ENCODE measurements around the gene PAQR6. TPM values are rescaled to one million over a fixed set of nuclear protein-coding genes. Genes with fewer than 3 reads are reported as not detected.

The PAQR6 gene, protein sequence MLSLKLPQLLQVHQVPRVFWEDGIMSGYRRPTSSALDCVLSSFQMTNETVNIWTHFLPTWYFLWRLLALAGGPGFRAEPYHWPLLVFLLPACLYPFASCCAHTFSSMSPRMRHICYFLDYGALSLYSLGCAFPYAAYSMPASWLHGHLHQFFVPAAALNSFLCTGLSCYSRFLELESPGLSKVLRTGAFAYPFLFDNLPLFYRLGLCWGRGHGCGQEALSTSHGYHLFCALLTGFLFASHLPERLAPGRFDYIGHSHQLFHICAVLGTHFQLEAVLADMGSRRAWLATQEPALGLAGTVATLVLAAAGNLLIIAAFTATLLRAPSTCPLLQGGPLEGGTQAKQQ
- total RNA-seq (2014; rRNA removed; shearing (Covaris generic)) = 6.1 and 11.5 TPM in 2 replicates

DNA sequence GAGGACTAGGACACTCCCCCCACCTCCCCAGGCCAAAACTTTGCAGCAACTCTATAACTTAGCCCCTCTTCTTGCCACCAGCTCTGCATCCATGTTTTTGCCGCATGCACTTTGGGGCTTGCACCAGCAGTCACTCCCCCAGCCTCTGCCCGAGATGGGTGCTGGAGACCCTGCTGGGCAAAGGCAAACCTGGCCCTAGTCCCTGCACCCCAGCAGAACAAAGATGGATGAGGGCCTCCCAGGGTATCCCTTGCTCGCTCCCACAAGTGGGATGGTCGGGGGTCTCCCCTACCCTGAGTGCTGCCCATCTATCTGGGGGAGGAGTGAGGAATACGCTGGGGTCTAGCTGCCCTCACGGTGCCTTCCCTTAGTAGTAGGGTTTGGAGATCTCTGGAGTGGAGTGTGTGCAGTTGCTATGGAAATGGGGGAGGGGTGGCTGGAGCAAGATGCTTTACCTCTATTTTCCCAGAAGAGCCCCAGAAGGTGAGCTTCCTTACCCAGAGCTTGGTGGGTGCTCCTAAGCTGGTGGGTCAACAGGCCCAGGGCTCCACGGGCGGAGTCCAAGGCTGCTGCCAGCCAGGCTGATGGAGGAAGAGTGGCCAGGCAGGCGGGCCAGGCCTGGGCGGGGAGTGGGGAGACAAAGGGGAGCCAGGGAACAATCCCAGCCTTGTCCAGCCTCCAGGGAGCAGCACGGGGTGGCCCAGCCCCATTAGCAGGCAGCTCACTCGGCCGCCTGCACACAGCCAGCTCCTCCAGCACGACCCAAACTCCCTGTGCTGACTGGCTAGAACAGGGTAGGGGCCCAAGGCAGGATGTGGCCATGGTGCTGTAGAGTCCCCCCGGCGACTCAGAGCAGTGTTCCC, at the start of gene PAQR6:
PAQR6 (minus strand) TSS at position 597 of the 863 bp plus-strand sequence. CDS start 1,325 bp downstream, outside the sequence.
- Histone ChIP-seq H3K4me3 (ENCODE audit: insufficient read depth, low read depth, low read length) (no peak within 1 kb of the TSS), H3K27me3 (ENCODE audit: control insufficient read depth, insufficient read depth, low read length) (no peaks in the 10 kb centered on the region), H3K36me3 (replicated peaks; ENCODE audit: control insufficient read depth, insufficient read depth, low read length) (peaks cover 23% of the 10 kb centered on the region)
- peak; percentile 82 for DNase-seq

DNA sequence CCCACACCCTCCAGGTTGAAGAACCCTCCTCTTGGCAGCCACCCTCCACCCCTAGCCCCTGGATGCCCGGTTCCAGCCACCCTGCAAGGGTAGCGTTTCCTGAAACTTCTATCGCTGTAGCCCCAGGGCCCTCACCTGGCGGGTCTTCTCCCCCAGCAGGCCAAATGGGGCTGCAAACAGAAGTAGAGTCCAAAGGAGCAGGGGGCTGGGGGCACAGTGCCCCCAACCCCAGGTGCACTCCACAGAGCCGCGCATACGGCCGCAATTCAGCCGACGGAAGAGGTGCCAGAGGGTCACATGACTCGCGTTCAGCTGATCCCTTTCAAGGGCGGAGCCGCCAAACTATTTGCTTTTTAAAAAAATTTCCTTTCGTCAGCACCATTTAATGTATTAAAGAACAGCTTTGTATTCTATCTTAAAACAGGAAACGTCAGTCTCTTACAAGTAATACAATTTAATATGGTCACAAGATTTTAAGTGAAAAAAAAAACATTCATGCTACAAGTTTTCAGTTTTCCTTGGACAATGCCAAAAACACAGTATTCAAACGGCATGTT, 47.6 kb upstream of the PAQR6 start, which contains the start of gene GLMP:
GLMP (minus strand) TSS at position 289 of the 557 bp plus-strand sequence; CDS start at position 255, 34 bp downstream.
- DNase-seq = peak; percentile 84
- H3K4me3 ChIP-seq (ENCODE audit: insufficient read depth, low read depth, low read length) = peak within 1 kb of the TSS; percentile 60
- no peaks in the 10 kb centered on the region for H3K36me3 ChIP-seq (replicated peaks; ENCODE audit: control insufficient read depth, insufficient read depth, low read length)
- H3K27me3 ChIP-seq (ENCODE audit: control insufficient read depth, insufficient read depth, low read length) = no peaks in the 10 kb centered on the region

DNA sequence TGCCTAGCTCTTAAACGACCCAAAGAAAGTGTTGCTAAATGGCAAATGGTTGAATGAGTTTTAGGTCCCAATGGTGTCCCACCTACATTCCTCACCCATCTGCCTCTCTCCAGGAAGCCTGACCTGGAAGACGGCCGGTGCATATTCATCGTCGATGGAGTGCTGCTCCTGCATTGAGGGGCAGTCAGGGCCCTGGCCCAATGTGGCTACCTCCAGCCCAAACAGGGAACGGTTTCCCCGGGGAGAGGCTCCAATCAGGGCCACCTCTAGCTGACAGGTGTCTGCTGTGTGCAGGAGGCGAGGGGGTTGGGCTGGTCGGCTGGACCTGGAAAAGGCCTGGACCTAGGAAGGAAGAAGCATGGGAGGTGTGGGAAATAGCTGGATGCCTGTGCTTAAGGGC, 46.0 kb upstream of the PAQR6 start:
- DNase-seq = no peak
- Histone ChIP-seq H3K27me3 (ENCODE audit: control insufficient read depth, insufficient read depth, low read length) (no peaks in the 10 kb centered on the region), H3K36me3 (replicated peaks; ENCODE audit: control insufficient read depth, insufficient read depth, low read length) (no peaks in the 10 kb centered on the region), H3K4me3 (ENCODE audit: insufficient read depth, low read depth, low read length) (no peak overlapping the region)

DNA sequence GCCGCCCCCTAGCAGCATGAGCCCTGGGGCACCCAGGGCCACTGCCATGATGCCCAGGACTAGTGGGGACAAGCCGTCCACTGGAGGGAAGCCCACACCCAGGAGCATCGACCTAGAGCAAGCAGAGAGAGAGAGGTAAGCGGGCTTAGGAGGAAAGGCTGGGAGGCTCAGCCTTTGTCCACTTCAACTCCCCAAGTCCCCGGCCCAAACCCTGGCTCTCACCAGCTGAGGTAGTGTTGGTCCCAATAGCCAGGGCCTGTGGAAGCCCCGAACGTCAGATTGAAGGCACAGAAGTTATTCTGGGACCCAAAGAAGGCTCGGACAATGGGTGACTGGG, 45.2 kb upstream of the PAQR6 start:
- Histone ChIP-seq H3K36me3 (replicated peaks; ENCODE audit: control insufficient read depth, insufficient read depth, low read length) (no peaks in the 10 kb centered on the region), H3K4me3 (ENCODE audit: insufficient read depth, low read depth, low read length) (no peak overlapping the region), H3K27me3 (ENCODE audit: control insufficient read depth, insufficient read depth, low read length) (no peaks in the 10 kb centered on the region)
- DNase-seq = no peak

DNA sequence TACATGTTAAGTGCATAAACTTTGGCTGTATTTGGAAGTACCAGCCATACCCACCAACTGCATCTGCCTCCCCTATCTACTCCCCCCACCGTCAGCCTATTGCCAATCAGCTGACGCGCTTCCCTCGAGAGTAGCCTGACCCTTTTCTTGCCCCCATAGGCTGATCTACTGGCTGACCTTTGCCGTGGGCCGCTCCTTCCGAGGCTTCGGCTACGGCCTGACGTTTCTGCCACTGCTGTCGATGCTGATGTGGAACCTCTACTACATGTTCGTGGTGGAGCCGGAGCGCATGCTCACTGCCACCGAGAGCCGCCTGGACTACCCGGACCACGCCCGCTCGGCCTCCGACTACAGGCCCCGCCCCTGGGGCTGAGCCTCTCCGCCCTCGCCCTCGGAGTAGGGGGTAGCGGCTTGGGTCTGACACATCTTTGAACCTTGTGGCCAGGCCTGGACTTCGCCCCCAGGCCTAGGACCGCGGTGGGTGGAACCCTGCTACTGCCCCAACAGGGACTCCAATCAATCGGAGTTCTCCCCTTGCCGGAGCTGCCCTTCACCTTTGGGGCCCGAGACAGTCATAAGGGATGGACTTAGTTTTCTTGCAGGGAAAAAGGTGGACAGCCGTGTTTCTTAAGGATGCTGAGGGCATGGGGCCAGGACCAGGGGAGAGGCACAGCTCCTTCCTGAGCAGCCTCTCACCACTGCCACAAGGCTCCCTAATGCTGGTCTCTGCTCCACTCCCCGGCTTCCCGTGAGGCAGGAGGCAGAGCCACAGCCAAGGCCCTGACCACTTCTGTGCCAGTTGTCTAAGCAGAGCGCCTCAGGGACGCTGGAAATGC, 43.6 kb upstream of the PAQR6 start:
- Histone ChIP-seq H3K36me3 (replicated peaks; ENCODE audit: control insufficient read depth, insufficient read depth, low read length) (no peaks in the 10 kb centered on the region), H3K27me3 (ENCODE audit: control insufficient read depth, insufficient read depth, low read length) (no peaks in the 10 kb centered on the region), H3K4me3 (ENCODE audit: insufficient read depth, low read depth, low read length) (peak overlapping the region; percentile 60)
- DNase-seq = peak; percentile 99

DNA sequence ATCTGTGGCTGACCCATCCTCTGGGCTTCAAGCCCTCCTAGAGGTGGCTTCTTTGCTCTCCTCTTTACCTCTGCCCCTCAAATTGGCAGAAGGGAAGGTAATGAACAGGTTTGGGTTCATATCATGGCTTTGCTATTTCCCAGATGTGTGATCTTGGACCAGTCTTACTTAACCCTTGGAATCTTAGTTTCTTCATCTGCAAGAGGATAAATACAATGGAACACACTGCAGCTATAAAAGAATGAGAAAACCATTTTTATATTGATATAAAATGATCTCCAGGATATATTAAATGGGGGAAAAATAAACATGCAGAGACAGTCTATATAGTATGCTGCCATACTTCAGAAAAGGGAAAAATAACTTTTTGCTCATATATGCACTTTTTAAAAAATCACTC, 42.0 kb upstream of the PAQR6 start:
- Histone ChIP-seq H3K27me3 (ENCODE audit: control insufficient read depth, insufficient read depth, low read length) (no peaks in the 10 kb centered on the region), H3K36me3 (replicated peaks; ENCODE audit: control insufficient read depth, insufficient read depth, low read length) (no peaks in the 10 kb centered on the region), H3K4me3 (ENCODE audit: insufficient read depth, low read depth, low read length) (no peak overlapping the region)
- DNase-seq = no peak

DNA sequence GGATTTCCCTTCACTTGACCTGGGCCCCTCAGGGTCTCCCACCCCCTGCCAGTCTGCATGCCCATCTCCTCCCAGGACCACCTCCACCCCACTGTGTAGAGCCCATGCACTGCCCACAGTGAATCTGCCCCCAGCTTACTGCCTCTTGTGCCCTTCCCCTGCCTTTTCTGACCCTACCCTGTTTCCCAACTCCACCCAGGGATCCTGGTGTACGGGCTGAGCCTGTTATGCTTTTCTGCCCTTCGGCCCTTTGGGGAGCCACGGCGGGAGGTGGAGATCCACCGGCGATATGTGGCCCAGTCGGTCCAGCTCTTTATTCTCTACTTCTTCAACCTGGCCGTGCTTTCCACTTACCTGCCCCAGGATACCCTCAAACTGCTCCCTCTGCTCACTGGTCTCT, 38.2 kb upstream of the PAQR6 start:
- H3K27me3 ChIP-seq (ENCODE audit: control insufficient read depth, insufficient read depth, low read length) = no peaks in the 10 kb centered on the region
- DNase-seq = no peak
- no peaks in the 10 kb centered on the region for H3K36me3 ChIP-seq (replicated peaks; ENCODE audit: control insufficient read depth, insufficient read depth, low read length)
- no peak overlapping the region for H3K4me3 ChIP-seq (ENCODE audit: insufficient read depth, low read depth, low read length)

DNA sequence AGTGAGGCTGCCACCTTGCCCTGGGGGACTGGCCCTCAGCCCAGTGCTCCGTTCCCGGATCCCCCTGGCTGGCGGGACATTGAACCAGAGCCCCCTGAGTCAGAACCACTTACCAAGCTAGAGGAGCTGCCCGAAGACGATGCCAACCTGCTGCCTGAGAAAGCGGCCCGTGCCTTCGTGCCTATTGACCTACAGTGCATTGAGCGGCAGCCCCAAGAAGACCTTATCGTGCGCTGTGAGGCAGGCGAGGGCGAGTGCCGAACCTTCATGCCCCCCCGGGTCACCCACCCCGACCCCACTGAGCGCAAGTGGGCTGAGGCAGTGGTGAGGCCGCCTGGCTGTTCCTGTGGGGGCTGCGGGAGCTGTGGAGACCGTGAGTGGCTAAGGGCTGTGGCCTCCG, 37.6 kb upstream of the PAQR6 start:
- Histone ChIP-seq H3K4me3 (ENCODE audit: insufficient read depth, low read depth, low read length) (no peak overlapping the region), H3K36me3 (replicated peaks; ENCODE audit: control insufficient read depth, insufficient read depth, low read length) (no peaks in the 10 kb centered on the region), H3K27me3 (ENCODE audit: control insufficient read depth, insufficient read depth, low read length) (no peaks in the 10 kb centered on the region)
- no peak for DNase-seq

DNA sequence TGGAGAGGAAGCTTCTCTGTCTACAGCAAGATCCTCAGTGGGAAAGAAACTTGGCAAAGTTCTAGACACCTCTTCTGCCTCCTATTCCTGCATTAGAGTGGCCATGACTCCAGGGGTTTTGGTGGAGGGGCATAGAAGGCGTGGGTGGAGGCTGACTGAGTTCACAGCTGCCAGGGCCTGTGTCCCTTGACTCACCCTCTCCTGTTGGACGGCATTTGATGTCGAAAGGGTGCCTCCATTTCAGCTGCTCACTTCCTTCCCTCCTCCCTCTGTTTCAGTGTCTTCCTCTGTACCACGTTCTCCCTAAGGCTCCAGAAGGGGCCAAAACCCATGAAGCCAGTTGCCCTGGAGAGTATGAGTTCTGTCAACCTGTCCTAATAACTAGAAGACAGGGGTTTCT, 36.9 kb upstream of the PAQR6 start:
- DNase-seq = no peak
- Histone ChIP-seq H3K27me3 (ENCODE audit: control insufficient read depth, insufficient read depth, low read length) (no peaks in the 10 kb centered on the region), H3K36me3 (replicated peaks; ENCODE audit: control insufficient read depth, insufficient read depth, low read length) (no peaks in the 10 kb centered on the region; the same call in 1 of the 2 replicates), H3K4me3 (ENCODE audit: insufficient read depth, low read depth, low read length) (no peak overlapping the region)

DNA sequence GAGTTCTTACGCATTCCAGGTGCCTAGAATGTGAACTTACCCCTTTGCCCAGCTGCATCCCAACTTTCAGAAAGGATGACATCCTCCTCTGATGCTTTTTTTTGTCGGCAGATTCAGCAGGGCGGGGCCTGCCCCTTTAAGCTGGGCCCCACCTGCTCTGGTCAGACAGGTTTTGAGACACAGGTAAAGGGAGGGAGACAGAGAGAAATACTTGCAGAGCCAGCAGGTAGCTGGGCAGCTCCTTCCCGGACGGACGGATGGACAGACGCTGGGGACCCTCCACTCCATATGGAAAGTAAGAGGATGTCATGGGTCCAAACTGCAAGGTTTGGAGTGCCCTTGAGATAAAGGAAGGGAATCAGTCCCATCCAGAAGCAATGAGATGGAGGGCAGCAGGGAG, 36.3 kb upstream of the PAQR6 start, which contains the start of gene TMEM79:
TMEM79 (plus strand) TSS at position 214 of the 400 bp plus-strand sequence. CDS start 902 bp downstream, outside the sequence.
- DNase-seq = no peak
- H3K4me3 ChIP-seq (ENCODE audit: insufficient read depth, low read depth, low read length) = peak within 1 kb of the TSS; percentile 96

DNA sequence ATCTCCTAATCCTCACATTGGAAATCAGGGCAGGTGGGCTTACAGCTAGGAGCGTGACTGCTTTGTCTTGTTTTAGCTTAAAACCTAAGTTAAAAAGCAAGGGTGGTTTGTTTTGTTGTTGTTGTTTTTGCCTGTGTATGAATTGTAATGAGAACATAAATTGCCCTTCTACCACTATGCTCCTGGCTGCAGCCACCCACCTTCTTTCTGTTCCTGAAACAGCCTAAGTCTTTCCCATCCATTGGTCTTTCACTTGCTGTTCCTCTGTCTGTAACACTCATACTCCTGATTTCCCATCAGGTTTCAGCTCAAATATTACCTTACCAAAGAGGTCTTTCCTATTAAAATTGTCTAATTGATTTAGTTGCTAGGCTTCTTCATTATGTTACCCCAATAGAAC, 35.7 kb upstream of the PAQR6 start:
- Histone ChIP-seq H3K27me3 (ENCODE audit: control insufficient read depth, insufficient read depth, low read length) (no peaks in the 10 kb centered on the region), H3K36me3 (replicated peaks; ENCODE audit: control insufficient read depth, insufficient read depth, low read length) (peaks cover 5% of the 10 kb centered on the region), H3K4me3 (ENCODE audit: insufficient read depth, low read depth, low read length) (no peak overlapping the region; the same call in 1 of the 2 replicates)
- no peak for DNase-seq

More for the DNA sequence above, 36.3 kb upstream of the PAQR6 start, which contains the start of gene TMEM79:
- H3K27me3 ChIP-seq (ENCODE audit: control insufficient read depth, insufficient read depth, low read length) = no peaks in the 10 kb centered on the region
- H3K36me3 ChIP-seq (replicated peaks; ENCODE audit: control insufficient read depth, insufficient read depth, low read length) = no peaks in the 10 kb centered on the region; the same call in none of the 2 replicates

DNA sequence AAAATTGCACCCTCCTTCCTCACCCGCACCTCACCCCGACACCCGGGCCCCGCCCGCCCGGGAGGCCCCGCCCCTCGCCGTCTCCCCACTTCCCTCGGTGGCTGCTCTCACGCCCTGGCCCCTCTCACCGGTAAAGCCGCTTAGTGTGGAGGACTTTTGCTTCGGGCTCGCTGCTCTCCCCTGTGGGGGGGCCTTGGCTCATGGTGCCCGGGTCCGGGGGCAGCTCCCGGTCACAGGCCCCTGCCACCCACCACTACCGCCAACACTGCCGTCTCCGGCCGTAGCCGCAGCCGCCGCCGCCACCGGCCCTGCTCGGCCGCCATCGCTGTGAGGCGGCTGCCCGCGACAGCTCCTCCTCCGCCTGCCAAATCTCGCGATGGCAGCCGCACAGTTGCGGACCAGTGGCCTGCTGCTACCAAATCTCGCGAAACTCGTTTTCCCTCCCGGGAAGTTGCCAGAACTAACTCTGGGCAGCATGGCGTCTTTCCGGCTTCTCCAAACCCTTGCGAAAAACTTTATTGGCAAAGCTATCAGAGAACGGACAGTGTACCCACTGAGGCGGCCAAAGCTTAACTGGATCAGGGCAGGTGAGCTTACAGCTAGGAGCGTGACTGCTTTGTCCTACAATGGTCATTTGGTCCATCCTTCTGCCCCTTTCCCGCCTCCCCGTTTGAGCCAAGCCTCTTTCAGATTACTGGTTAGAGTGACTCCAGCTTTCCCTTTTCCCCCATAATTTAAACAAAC, 34.8 kb upstream of the PAQR6 start, which contains the start of gene SMG5:
SMG5 (minus strand) TSS at position 347 of the 744 bp plus-strand sequence; CDS start at position 202, 145 bp downstream.
- Histone ChIP-seq H3K27me3 (ENCODE audit: control insufficient read depth, insufficient read depth, low read length) (no peaks in the 10 kb centered on the region), H3K4me3 (ENCODE audit: insufficient read depth, low read depth, low read length) (peak within 1 kb of the TSS; percentile 96)
- peak; percentile 96 for DNase-seq

More for the DNA sequence above, 34.8 kb upstream of the PAQR6 start, which contains the start of gene SMG5:
- H3K36me3 ChIP-seq (replicated peaks; ENCODE audit: control insufficient read depth, insufficient read depth, low read length) = peaks cover 14% of the 10 kb centered on the region

Data from H7 (cell line).